AG04450 (cell line): ENCODE data around the gene FHIT. TPM values are rescaled to one million over a fixed set of nuclear protein-coding genes. Genes with fewer than 3 reads are reported as not detected.
"Not testable (repeated sequence)": the region's sequence is repeated elsewhere in the genome, so short reads cannot be mapped to it uniquely, and the experiment has no call there.

Experiments used
- CTCF ChIA-PET: fragments of 300-600, 350-600 bp; formaldehyde crosslinking; extraction: SDS; loops from one replicate; lab custom pipeline; 2022; ENCODE audit warnings: antibody characterized with exemption, inconsistent platforms; lab: Charles Lee
- POLR2A ChIA-PET: fragments of 350-600 bp; formaldehyde crosslinking; extraction: SDS; loops from one replicate; lab custom pipeline; 2021; ENCODE audit warnings: antibody characterized with exemption, inconsistent platforms; lab: Yijun Ruan, JAX
- DNase-seq: peaks from one replicate; pipeline ENCODE4 v3.0.0-alpha.2; 2011; ENCODE audit warnings: low read depth, low spot score
- H3K27ac ChIP-seq: one replicate; pipeline ENCODE4 v1.5.1; 2012; ENCODE audit warnings: low read depth, low read length, control low read depth
- H3K27me3 ChIP-seq: one replicate; pipeline ENCODE4 v1.6.0; 2012; ENCODE audit warnings: low read length; ENCODE audit not compliant: control insufficient read depth, insufficient read depth
- H3K4me3 ChIP-seq: 2 replicates; pipeline ENCODE4 v1.5.1; 2011; ENCODE audit warnings: mild to moderate bottlenecking, low read depth, low read length, control low read depth
- H3K9me3 ChIP-seq: 2 replicates; pipeline ENCODE4 v1.5.1; 2012; ENCODE audit warnings: low read length; ENCODE audit not compliant: control insufficient read depth, insufficient read depth
- CTCF ChIP-seq: IDR thresholded peaks from 2 replicates; pipeline ENCODE4 v1.5.1; 2011; ENCODE audit warnings: low read depth, low read length, control low read depth, inconsistent platforms
- polyA plus RNA-seq: library from polyadenylated mRNA; depleted of rRNA; stranded (reverse); fragments of >200 nt; gene quantifications from 2 replicates; pipeline ENCODE4 v1.2.3, GENCODE V29; 2011

FHIT gene
- polyA plus RNA-seq, 1 experiment = 0.17 TPM

GRCh38 chr3:60992395-60992794, 258.9 kb downstream of the FHIT start:
- POLR2A ChIA-PET = no interaction called here
- Histone ChIP-seq H3K9me3 (no peaks in the 10 kb centered on the region), H3K4me3 (no peak overlapping the region), H3K27ac (no peak overlapping the region), H3K27me3 (no peaks in the 10 kb centered on the region)
- CTCF ChIA-PET = no interaction called here
- no peak for TF ChIP-seq CTCF
- DNase-seq = no peak

- ChIA-PET POLR2A (no interaction called here), CTCF (no interaction called here)
- Histone ChIP-seq H3K4me3 (no peak overlapping the region), H3K27me3 (peaks cover 3% of the 10 kb centered on the region), H3K27ac (no peak overlapping the region), H3K9me3 (no peaks in the 10 kb centered on the region)
- no peak for TF ChIP-seq CTCF
- no peak for DNase-seq
Measured at GRCh38 chr3:60990442-60990730, 260.9 kb downstream of the FHIT start.

- no peak for TF ChIP-seq CTCF
- CTCF ChIA-PET = no interaction called here
- Histone ChIP-seq H3K4me3 (no peak overlapping the region), H3K27ac (no peak overlapping the region), H3K9me3 (no peaks in the 10 kb centered on the region), H3K27me3 (peaks cover 3% of the 10 kb centered on the region)
- DNase-seq = no peak
- POLR2A ChIA-PET = no interaction called here
Measured at GRCh38 chr3:60989626-60990441, 261.4 kb downstream of the FHIT start.

GRCh38 chr3:60987191-60987590, 264.1 kb downstream of the FHIT start:
- H3K27me3 ChIP-seq, CTCF ChIA-PET, DNase-seq, POLR2A ChIA-PET, H3K9me3 ChIP-seq, H3K27ac ChIP-seq, H3K4me3 ChIP-seq: not testable (repeated sequence)

GRCh38 chr3:60986552-60986951, 264.7 kb downstream of the FHIT start:
- no peak for TF ChIP-seq CTCF
- CTCF ChIA-PET = no interaction called here
- Histone ChIP-seq H3K4me3 (no peak overlapping the region), H3K27me3 (peaks cover 3% of the 10 kb centered on the region), H3K27ac (no peak overlapping the region), H3K9me3 (no peaks in the 10 kb centered on the region)
- DNase-seq = no peak
- POLR2A ChIA-PET = no interaction called here
